B cell (primary cell): ENCODE data around the gene ENKUR.

Source experiments
- EZH2 ChIP-seq: IDR thresholded peaks from 2 replicates; pipeline ENCODE4 v1.6.1; 2012; ENCODE audit warnings: borderline replicate concordance, low read depth, mild to moderate bottlenecking, moderate library complexity, low read length; ENCODE audit not compliant: insufficient read depth, poor library complexity, severe bottlenecking
- TF ChIP-seq, protein P1 (sequence below): fragments of 200-600 bp; IDR thresholded peaks from one replicate; pipeline ENCODE4 v1.8.0; 2022; ENCODE audit warnings: antibody characterized with exemption, mild to moderate bottlenecking

DNA sequence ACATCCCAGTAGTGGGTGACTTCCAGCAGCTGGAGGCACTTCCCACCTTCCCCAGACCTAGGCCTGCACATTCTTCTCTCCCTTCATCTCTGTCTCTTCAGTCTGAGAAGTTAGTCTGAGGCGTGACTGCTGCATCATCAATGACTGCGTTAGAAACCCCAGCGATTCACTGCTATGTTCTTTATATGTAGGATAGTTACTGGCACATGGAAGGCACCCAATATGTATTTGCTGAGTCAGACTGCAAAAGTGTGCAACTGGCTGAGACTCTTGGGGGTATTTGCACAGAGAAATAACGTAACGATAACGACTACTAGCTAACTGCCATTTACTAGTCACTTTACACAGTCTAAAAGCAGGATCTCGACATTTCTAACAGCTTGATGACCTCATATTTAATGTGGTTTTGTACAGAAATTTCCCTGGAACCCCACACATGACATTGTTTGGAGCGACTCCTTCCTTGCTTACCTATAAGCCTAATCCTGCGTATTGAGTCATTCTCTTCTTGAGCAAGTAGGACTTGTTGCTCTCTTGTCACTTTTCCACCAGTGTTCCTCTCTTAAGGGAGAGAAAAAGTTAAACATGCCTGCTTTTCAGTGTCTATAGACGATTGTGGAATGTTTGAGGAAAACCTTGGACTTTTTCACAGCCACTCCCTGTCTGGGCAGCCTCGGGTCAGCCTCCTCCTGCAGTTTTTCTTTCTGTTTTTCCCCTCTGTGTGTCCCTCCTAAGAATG is 45.9 kb upstream of the ENKUR start:
- TF ChIP-seq, protein P1, sequence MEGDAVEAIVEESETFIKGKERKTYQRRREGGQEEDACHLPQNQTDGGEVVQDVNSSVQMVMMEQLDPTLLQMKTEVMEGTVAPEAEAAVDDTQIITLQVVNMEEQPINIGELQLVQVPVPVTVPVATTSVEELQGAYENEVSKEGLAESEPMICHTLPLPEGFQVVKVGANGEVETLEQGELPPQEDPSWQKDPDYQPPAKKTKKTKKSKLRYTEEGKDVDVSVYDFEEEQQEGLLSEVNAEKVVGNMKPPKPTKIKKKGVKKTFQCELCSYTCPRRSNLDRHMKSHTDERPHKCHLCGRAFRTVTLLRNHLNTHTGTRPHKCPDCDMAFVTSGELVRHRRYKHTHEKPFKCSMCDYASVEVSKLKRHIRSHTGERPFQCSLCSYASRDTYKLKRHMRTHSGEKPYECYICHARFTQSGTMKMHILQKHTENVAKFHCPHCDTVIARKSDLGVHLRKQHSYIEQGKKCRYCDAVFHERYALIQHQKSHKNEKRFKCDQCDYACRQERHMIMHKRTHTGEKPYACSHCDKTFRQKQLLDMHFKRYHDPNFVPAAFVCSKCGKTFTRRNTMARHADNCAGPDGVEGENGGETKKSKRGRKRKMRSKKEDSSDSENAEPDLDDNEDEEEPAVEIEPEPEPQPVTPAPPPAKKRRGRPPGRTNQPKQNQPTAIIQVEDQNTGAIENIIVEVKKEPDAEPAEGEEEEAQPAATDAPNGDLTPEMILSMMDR, result no peak
- no peak for TF ChIP-seq EZH2
